DMS153 (cell line): Measurements from ENCODE around the gene NCAPG.

Source experiments
- DNase-seq: peaks from one replicate; lab custom pipeline; 2025; lab: John Stamatoyannopoulos, UW

NCAPG gene

GRCh38 chr4:17875402-17876070 lies 64.8 kb downstream of the NCAPG start:
- DNase-seq = no peak

DNA sequence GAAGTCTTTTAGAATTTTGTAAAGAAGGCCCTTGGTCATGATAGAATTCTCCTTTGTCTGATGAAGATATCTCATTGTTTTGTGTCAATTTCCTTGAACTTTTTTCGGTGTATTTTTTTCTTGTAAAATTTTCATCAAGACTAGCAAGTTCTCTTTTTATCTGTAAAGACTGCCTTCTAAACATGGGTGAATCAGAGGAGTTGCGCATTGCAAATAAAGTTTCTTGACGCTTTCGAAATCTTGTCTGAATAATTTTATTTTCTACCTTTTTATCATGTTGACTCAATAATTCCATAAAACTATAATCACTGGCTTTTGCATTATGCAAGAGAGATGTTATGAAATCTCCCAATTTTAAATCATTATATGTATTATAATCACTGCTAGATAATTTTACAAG lies 66.2 kb downstream of the NCAPG start:
- no peak for DNase-seq

DNA sequence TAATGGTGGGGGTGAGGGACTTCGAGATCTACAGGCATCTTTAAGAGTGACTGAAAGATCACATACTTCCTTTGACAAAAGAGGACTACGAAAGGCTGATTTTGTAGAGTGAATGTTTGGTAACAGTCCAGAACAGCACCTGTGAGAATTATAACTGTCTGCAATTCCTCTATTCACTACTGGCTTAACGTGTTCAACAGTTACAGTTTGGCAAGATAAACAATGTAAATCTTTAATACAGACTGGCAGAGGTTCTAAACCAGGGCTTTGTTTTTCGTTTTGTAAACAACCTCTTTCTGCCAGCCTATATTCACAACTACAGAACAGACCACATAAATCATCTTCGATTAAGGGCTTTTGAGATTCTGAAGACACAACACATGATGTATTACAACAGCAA lies 66.9 kb downstream of the NCAPG start:
- DNase-seq = no peak

DNA sequence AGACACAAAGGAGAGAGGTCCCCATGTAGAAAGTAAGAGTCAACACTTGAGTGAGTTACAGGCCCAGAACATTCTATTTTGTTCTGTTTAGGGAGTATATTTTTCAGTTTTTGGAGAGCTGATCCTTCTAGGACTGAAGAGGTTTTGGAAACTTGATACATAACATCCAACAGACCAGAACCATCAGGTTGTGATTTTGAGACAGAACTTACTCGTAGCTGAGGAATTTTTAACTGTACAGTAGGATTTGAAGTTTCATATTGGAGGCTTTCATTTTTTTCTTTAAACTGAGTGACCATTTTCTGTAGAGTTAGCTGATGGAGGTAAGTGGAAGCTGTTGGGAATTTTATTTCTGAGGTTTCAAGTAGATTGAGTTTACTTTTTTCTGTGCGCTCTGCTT lies 73.3 kb downstream of the NCAPG start:
- no peak for DNase-seq

- no peak for DNase-seq
These were observed 73.7 kb downstream of the NCAPG start for GRCh38 chr4:17884511-17884910.

DNA sequence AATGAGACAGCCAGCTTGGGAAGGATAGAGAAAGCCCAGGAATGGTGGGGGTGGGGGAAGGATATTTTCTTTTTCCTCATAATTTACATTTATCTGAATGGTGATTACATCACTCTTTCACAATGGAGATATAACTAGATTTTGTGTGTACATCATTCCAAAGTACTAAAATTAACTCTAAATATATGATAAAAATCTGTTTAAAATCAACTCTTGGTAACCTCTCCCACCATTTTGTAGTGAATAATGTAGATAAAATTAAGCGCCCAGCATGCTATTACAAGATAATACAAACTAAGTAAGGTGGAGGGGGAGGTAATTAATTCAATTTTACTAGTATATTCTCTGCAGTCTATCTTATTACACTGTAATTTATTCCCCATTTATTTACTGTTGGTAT lies 78.9 kb downstream of the NCAPG start:
- no peak for DNase-seq

GRCh38 chr4:17894421-17894820 lies 83.6 kb downstream of the NCAPG start:
- no peak for DNase-seq
